T-helper 9 cell (primary cell): Measurements from ENCODE around the gene ZNF225.
"Not testable (repeated sequence)": the region's sequence is repeated elsewhere in the genome, so short reads cannot be mapped to it uniquely, and the experiment has no call there.

Experiments used
- DNase-seq: peaks from one replicate; pipeline ENCODE4 v3.0.0-alpha.2; 2020

Gene ZNF225

GRCh38 chr19:44163789-44164188 is 50.6 kb downstream of the ZNF225 start:
- no peak for DNase-seq

GRCh38 chr19:44164327-44164672 is 51.1 kb downstream of the ZNF225 start:
- DNase-seq = no peak

GRCh38 chr19:44164673-44165512 is 51.7 kb downstream of the ZNF225 start, which contains the start of gene ZNF226:
ZNF226 (plus strand) TSS chr19:44165100; CDS start chr19:44170081, 4,981 bp downstream.
- peak; percentile 49 for DNase-seq

- not testable (repeated sequence) for DNase-seq
Observed at GRCh38 chr19:44170660-44171059, 57.5 kb downstream of the ZNF225 start.

GRCh38 chr19:44176590-44176989 is 63.4 kb downstream of the ZNF225 start:
- no peak for DNase-seq

GRCh38 chr19:44180968-44181367 is 67.8 kb downstream of the ZNF225 start:
- no peak for DNase-seq

GRCh38 chr19:44182145-44182544 is 68.9 kb downstream of the ZNF225 start:
- DNase-seq = no peak
